Activated T-cell treated with anti-CD3 and anti-CD28 coated beads for 1 hour (primary cell): ENCODE measurements around the gene CD180.
"Not testable (repeated sequence)": the region's sequence is repeated elsewhere in the genome, so short reads cannot be mapped to it uniquely, and the experiment has no call there.

Source experiments
- DNase-seq: peaks from one replicate; pipeline ENCODE4 v3.0.0-alpha.2; 2020; ENCODE audit warnings: low read depth

The CD180 gene

GRCh38 chr5:67188274-67189078 lies 8.1 kb downstream of the CD180 start:
- no peak for DNase-seq

GRCh38 chr5:67187006-67187715 lies 9.4 kb downstream of the CD180 start:
- no peak for DNase-seq

DNA sequence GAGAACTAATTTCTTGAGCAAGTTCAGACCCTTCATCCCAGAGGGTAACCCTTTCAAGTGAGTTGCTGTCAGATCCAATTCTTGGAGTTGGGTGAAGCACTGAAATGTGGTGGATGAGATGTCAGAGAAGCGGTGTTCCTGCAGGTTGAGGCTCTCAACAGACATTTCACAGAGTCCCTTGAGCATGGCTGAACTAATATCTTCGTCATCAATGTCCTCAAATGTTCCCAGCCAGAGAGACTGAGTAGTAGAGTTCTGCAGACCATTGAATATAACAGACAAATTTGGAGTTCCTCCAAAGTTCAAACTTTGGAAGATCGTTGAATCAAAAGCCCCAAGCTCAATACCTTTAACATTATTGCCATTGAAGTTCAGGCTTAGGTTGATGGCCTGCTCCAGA lies 12.7 kb downstream of the CD180 start:
- no peak for DNase-seq

DNA sequence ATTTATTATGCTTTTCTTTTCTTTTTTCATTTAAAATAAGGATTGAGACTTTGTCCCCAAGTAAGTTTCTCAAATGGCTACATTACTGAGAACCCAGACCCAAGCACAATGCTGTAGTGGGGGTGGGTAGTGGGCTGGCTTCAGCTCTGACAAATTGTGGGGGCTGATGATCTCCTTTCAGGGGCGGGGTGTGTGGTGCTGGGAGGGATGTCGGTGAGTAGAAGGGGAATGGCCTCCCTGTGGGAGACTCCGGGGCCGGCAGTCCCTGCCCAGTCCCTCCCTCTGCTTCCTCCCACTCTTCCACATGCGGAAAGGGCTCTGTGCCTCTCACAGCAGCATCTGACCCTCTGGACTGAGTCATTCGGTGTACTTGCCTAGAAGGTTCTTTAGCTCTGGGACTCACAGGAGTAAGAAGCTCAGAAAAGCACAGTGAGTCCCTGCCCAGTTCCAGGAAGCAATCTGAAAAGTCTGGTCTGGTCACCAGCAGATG lies 14.3 kb downstream of the CD180 start:
- DNase-seq: no peak

DNA sequence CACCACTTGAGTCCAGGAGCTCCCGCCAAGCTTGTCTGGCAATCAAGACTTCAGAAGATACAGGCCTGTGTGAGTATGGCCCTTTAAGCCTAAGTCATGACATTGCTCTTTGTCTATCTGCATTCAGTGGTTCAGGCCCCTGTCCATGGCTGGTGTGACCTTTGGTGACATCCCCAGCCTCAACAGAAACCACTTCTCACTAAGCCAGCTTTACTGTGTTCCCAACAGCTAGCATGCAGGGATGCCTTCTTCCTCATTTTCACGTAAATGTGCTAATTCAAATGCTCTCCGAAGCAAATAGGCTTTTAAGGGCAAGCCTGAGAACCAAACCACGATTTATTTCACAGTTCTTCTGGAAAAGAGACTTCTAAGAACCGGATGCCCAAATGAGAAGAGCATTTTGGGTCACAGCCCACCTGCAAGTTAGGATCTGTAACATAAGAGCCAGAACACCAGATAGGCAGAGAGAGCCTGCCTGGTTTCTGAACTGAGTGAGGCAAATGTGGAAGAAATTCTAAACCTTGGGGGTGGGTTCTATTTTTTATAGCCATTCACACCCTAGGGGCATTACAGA lies 14.9 kb downstream of the CD180 start:
- no peak for DNase-seq

- DNase-seq: no peak
These were observed 16.8 kb downstream of the CD180 start for GRCh38 chr5:67179697-67180361.

- no peak for DNase-seq
These were observed 17.6 kb downstream of the CD180 start for GRCh38 chr5:67178966-67179365.

DNA sequence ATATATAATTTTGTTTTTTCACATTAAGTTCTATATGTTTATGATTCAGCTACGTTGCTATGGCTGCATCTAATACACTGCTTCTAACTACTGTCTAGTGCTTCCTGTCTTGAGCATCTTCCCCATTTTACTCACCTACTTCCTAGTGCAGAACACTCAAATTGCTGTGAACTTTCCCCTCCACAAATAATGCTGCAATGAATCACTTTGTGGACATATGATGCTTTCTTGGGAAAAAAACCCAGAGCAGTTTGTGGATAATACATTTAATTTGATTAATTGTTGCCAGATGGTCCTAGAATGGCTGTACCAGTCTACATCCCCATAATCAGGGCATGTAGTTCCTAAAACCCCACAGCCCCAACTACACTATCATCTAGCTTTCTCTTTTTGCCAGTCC lies 18.5 kb downstream of the CD180 start:
- no peak for DNase-seq

- no peak for DNase-seq
These were observed 19.7 kb downstream of the CD180 start for GRCh38 chr5:67176936-67177335.

DNA sequence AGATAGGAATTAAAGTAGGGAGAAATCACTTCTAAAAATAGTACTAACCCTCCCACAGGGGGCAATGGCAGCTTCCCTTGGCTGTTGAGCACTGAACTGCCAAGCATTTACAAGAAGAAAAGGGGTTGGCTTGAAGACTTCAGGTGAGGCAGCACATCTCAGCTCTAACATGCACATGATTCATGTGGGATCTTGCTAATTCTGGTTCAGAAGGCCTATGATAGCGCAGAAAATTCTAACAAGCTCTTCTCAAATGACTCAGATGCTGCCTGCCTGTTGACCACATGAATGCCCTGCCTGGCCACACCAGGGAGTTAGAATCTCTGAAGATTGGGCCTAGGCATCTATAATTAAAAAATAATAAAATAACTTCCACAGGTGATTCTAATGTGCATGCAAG lies 22.6 kb downstream of the CD180 start:
- no peak for DNase-seq

DNA sequence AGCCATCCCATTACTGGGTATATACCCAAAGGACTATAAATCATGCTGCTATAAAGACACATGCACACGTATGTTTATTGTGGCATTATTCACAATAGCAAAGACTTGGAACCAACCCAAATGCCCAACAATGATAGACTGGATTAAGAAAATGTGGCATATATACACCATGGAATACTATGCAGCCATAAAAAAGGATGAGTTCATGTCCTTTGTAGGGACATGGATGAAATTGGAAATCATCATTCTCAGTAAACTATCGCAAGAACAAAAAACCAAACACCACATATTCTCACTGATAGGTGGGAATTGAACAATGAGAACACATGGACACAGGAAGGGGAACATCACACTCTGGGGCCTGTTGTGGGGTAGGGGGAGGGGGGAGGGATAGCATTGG lies 23.2 kb downstream of the CD180 start:
- DNase-seq: not testable (repeated sequence)

DNA sequence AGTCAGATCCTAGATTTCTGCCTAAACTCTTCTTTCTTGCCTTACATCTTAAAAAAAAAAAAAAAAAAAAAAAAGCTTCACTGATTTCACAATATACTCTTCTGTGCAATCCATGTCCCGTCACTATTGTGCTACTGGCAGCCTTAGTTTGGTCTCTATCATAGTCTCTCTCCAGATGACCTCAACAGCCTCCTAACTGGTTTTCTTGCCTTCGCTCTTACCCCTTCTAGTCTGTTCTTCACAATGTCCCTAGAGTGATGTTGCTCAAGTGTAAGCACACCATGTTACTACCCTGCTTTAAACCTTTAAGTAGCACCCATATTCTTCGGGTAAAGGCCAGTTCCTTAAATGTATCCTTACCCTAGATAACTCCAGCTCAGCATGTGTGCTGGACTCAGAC lies 25.8 kb downstream of the CD180 start:
- no peak for DNase-seq

DNA sequence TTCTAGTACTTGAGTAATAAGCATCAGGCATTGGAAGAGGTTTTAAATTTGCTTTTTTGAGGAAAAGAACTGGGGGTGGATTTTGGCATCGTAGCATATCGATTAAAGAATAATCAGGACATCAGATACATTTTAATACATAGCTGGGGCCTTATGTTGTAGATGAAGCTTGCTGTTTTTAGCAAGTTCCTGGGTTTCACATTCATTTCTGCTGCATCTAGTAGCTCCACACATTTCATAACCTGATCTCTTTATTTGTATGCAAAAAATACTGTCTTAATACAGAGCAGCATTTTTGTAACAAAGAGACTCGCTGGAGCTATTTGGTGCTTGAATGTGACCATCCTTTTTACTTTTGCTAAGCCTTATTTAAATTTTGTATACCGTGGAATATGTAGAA lies 28.5 kb downstream of the CD180 start:
- DNase-seq: no peak

- peak; percentile 61 for DNase-seq
These were observed 29.9 kb downstream of the CD180 start for GRCh38 chr5:67166460-67167285.

GRCh38 chr5:67165526-67166459 lies 30.8 kb downstream of the CD180 start:
- DNase-seq: peak; percentile 69

DNA sequence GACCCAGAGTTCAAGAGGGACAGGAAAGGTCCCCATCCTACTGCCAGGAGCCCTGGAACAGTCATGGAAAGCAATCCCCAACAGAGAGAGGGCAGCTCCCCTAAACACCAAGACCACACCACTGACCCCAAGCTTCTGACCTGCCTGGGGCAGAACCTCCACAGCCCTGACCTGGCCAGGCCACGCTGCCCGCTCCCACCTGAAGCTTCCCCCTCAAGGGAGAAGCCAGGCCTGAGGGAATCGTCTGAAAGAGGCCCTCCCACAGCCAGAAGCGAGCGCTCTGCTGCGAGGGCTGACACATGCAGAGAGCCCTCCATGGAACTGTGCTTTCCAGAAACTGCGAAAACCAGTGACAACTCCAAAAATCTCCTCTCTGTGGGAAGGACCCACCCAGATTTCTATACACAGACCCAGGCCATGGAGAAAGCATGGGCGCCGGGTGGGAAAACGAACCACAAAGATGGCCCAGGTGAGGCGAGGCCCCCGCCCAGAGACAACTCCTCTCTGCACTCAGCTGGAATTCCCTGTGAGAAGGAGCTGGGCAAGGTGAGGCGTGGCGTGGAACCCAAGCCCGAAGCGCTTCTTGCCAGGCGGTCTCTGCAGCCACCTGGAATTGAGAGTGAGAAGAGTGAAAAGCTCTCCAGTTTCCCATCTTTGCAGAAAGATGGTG lies 31.6 kb downstream of the CD180 start:
- DNase-seq: no peak

DNA sequence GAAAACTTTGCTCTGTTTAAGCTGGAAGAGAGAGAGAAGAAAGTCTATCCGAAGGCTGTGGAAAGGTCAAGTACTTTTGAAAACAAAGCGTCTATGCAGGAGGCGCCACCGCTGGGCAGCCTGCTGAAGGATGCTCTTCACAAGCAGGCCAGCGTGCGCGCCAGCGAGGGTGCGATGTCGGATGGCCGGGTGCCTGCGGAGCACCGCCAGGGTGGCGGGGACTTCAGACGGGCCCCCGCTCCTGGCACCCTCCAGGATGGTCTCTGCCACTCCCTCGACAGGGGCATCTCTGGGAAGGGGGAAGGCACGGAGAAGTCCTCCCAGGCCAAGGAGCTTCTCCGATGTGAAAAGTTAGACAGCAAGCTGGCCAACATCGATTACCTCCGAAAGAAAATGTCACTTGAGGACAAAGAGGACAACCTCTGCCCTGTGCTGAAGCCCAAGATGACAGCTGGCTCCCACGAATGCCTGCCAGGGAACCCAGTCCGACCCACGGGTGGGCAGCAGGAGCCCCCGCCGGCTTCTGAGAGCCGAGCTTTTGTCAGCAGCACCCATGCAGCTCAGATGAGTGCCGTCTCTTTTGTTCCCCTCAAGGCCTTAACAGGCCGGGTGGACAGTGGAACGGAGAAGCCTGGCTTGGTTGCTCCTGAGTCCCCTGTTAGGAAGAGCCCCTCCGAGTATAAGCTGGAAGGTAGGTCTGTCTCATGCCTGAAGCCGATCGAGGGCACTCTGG lies 32.6 kb downstream of the CD180 start:
- DNase-seq: no peak

- DNase-seq: no peak
These were observed 33.3 kb downstream of the CD180 start for GRCh38 chr5:67163231-67163756.

GRCh38 chr5:67161767-67162166 lies 34.8 kb downstream of the CD180 start:
- no peak for DNase-seq
